ENCODE results near the gene CEP295NL.

DNA sequence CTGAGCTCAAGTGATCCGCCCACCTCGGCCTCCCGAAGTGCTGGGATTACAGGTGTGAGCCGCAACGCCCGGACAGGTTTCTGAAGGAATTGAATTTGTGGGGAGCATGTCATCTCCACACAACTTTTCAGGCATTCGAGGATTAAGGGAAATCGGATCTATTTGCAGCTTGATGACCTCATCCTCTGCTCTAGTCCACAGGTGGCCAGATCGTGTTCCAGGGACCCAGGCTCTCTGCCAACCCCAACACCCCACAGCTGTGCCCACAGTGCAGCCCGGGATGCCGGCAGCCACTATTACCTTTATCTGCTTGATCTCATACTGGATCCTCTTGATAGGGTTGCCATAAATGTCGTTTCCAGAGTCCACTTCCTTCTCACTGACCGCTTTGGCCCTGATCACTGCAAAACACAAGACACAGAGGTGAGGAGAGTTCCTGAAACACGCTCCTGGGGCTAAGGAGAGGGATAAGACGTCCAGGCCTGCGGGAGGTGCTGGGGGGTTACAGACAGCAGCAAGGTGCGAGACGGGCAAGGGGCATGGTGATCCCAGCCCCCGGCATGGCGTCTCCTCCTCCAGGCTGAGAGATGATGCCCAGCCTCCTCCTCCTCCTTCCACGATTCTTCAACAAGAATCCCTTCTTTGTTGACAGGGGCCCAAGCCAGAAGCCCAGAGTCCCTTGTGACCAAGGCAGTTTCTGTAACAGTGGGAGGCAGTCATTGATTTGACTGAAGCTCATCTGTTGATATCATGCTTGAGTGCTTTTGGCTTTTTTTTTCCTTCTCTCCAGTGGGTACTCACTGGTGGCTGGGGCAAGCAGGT lies 29.3 kb downstream of the CEP295NL start:
- TF ChIP-seq, protein P1, sequence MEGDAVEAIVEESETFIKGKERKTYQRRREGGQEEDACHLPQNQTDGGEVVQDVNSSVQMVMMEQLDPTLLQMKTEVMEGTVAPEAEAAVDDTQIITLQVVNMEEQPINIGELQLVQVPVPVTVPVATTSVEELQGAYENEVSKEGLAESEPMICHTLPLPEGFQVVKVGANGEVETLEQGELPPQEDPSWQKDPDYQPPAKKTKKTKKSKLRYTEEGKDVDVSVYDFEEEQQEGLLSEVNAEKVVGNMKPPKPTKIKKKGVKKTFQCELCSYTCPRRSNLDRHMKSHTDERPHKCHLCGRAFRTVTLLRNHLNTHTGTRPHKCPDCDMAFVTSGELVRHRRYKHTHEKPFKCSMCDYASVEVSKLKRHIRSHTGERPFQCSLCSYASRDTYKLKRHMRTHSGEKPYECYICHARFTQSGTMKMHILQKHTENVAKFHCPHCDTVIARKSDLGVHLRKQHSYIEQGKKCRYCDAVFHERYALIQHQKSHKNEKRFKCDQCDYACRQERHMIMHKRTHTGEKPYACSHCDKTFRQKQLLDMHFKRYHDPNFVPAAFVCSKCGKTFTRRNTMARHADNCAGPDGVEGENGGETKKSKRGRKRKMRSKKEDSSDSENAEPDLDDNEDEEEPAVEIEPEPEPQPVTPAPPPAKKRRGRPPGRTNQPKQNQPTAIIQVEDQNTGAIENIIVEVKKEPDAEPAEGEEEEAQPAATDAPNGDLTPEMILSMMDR (IDR thresholded peaks at IDR 0.05) = no peak
- TF ChIP-seq POLR2A (IDR thresholded peaks at IDR 0.05) (no peak), EP300 (IDR thresholded peaks at IDR 0.05) (no peak)
